PFSK-1 (cell line): ENCODE results near the gene ACAP3.

Experiments used
- FOXP2 ChIP-seq: optimal IDR thresholded peaks from 2 replicates; pipeline ENCODE3; 2011; ENCODE audit warnings: borderline replicate concordance, control low read depth, inconsistent platforms; ENCODE audit not compliant: insufficient read depth; ENCODE audit errors: extremely low read length, extremely low read depth
- POLR2AphosphoS5 ChIP-seq: IDR thresholded peaks from 2 replicates; pipeline ENCODE4 v1.6.1; 2012; ENCODE audit warnings: low read depth, mild to moderate bottlenecking, control low read depth, low read length, moderate library complexity
- SIN3A ChIP-seq: IDR thresholded peaks from 2 replicates; pipeline ENCODE4 v1.6.1; 2012; ENCODE audit warnings: mild to moderate bottlenecking, low read length, moderate library complexity, borderline replicate concordance; ENCODE audit not compliant: insufficient read depth
- TAF1 ChIP-seq: IDR thresholded peaks from 2 replicates; pipeline ENCODE4 v1.6.1; 2012; ENCODE audit warnings: low read length, control low read depth, borderline replicate concordance; ENCODE audit not compliant: insufficient read depth
- TF ChIP-seq, protein P1 (sequence below), 2 experiments: IDR thresholded peaks; 2 replicates each; pipeline versions ENCODE4 v1.6.1 to v1.8.0; 2011 to 2012; ENCODE audit warnings: low read depth in 2 of 2, low read length in 2 of 2, control low read depth in 1 of 2, inconsistent platforms in 1 of 2, mild to moderate bottlenecking in 1 of 2, moderate library complexity in 1 of 2; ENCODE audit not compliant: insufficient read depth in 1 of 2

ACAP3 gene

DNA sequence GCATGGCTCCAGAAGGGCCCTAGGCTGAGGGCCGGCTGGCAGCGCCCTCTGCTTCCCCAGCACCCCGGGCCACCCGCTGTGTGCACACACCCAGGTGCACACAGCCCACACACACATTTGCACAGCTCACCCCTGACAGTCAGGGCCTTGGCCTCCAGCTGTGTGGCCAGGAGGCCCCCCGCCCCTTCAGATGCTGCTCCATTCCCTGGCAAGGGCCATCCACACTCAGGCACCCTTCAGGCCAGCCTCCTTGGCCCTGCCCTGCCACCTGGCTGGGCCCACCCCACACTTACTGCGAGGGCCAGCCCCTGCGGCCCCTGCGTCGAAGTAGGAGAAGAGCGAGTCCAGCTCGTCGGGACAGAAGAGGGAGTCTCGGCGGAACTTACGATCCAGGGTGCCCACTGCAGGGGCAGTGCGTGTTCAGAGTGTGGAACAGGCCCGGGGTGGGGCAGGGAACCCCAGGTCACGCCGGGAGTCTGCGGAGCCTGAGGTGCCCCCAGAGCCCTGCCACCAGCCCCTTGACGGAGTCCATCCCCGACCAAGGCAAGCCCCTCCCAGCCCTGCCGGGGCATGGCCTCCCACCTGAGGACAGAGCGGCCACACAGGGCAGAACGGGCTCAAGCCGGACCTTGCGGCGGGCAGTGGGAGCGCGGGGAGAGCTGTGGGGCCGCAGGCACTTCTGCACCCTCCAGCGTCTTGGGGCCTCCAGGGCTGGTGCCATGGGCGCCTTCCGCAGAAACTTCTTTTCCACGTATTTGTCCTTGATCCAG lies 12.4 kb downstream of the ACAP3 start:
- TF ChIP-seq TAF1 (no peak), FOXP2 (no peak), POLR2AphosphoS5 (no peak), SIN3A (no peak)
- TF ChIP-seq, protein P1, sequence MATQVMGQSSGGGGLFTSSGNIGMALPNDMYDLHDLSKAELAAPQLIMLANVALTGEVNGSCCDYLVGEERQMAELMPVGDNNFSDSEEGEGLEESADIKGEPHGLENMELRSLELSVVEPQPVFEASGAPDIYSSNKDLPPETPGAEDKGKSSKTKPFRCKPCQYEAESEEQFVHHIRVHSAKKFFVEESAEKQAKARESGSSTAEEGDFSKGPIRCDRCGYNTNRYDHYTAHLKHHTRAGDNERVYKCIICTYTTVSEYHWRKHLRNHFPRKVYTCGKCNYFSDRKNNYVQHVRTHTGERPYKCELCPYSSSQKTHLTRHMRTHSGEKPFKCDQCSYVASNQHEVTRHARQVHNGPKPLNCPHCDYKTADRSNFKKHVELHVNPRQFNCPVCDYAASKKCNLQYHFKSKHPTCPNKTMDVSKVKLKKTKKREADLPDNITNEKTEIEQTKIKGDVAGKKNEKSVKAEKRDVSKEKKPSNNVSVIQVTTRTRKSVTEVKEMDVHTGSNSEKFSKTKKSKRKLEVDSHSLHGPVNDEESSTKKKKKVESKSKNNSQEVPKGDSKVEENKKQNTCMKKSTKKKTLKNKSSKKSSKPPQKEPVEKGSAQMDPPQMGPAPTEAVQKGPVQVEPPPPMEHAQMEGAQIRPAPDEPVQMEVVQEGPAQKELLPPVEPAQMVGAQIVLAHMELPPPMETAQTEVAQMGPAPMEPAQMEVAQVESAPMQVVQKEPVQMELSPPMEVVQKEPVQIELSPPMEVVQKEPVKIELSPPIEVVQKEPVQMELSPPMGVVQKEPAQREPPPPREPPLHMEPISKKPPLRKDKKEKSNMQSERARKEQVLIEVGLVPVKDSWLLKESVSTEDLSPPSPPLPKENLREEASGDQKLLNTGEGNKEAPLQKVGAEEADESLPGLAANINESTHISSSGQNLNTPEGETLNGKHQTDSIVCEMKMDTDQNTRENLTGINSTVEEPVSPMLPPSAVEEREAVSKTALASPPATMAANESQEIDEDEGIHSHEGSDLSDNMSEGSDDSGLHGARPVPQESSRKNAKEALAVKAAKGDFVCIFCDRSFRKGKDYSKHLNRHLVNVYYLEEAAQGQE (IDR thresholded peaks at IDR 0.05; ENCODE audit: insufficient read depth in 1 of 2, low read depth in 2 of 2, low read length in 2 of 2), result no peak

DNA sequence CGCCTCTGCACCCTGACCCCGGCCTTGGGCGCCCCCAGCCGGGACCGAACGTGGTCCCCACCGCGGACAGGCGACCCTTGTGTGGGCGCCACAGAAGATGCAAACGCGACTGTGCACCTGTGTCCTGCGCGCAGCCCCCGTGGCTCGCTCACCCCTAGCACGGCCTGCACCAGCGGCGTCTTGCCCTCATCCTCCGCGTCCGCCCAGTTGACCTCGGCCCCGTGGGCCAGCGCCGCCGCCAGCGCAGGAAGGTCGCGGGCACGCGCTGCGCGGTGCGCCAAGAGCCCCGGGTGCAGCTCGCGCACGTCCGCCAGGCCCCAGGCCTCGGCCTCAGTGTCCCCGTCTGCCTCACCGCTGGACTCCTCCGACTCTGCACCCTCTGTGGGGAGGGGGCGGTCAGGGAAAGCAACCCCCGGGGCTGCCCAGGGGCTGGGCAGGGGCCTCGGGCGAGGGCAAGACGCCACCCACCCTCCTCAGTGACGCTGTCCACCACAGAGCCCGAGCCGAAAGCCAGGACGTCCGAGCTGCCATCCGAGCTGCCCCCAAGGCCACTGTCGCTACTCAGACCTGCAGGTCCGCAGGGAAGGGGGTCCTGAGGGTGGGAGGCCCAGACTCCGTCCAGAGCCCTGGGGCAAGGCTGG lies 13.4 kb downstream of the ACAP3 start:
- TF ChIP-seq FOXP2, result no peak
- TF ChIP-seq, protein P1 (IDR thresholded peaks at IDR 0.05; ENCODE audit: insufficient read depth in 1 of 2, low read depth in 2 of 2, low read length in 2 of 2), result no peak
- TF ChIP-seq TAF1, result no peak
- no peak for TF ChIP-seq POLR2AphosphoS5
- TF ChIP-seq SIN3A, result no peak

DNA sequence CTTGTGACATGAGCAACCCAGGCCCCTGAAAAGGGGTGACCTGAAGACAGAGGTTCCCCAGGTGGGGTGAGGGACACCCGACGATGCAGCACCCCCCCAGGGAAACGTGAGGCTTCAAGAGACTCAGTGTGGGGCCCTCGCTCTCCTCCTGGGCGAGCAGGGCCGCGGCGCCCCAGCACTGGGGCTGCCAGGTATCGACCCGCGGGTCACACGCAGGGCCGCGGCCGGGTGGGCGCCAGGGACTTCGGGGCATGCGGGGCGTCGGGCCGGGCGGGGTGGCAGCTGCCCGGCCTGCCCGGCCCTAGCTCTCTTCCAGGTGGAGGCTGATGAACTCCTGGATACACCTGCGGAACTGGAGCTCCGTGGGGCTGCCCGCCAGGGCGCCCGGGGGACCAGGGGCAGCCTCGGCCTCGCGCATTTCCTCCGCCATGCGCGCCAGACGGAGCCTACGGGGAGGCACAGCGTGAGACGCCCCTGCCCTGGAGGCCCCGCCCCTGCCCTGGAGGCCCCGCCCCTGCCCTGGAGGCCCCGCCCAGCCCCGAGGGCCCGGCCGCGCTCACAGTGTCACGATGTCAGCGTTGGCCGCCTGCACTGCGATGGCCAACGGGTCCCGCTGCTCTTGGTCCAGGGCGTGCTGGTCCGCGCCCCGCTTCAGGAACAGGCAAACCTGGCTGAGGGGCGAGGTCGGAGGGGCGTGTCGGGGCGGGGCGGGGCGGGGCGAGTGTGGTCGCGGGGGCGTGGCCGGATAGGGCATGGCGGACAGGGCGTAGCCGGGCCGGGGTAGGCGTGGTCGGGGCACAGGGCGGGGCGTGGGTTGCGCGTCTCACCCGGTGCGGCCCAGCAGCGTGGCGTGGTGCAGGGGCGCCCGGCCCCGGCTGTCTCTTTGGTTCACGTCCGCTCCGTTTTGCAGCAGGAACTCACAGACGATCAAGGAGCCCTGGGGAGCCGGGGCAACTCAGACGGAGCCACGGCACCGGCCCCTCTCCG lies 14.2 kb downstream of the ACAP3 start:
- TF ChIP-seq, protein P1 (IDR thresholded peaks at IDR 0.05; ENCODE audit: insufficient read depth in 1 of 2, low read depth in 2 of 2, low read length in 2 of 2), result no peak
- TF ChIP-seq POLR2AphosphoS5, result no peak
- no peak for TF ChIP-seq TAF1
- no peak for TF ChIP-seq FOXP2
- no peak for TF ChIP-seq SIN3A

GRCh38 chr1:1292851-1293250 lies 14.9 kb downstream of the ACAP3 start:
- TF ChIP-seq TAF1, result no peak
- TF ChIP-seq SIN3A, result no peak
- no peak for TF ChIP-seq POLR2AphosphoS5
- TF ChIP-seq, protein P1 (IDR thresholded peaks at IDR 0.05; ENCODE audit: insufficient read depth in 1 of 2, low read depth in 2 of 2, low read length in 2 of 2), result no peak
- no peak for TF ChIP-seq FOXP2
